Neuronal stem cell (in vitro differentiated cells): ENCODE measurements around the gene ASXL3.

ENCODE experiments used
- DNase-seq: peaks from one replicate; pipeline ENCODE4 v3.0.0-alpha.2; 2013; ENCODE audit warnings: low spot score
- H2AFZ ChIP-seq: one replicate; pipeline ENCODE4 v1.6.1; 2013; ENCODE audit warnings: mild to moderate bottlenecking, low read length, inconsistent platforms
- H2AK5ac ChIP-seq: 2 replicates; pipeline ENCODE4 v1.6.1; 2013; ENCODE audit warnings: low read depth, mild to moderate bottlenecking, inconsistent platforms, low read length, moderate library complexity, mixed read lengths
- H2BK120ac ChIP-seq: 2 replicates; pipeline ENCODE4 v1.6.1; 2013; ENCODE audit warnings: low read depth, mild to moderate bottlenecking, inconsistent platforms, low read length, moderate library complexity, mixed read lengths
- H2BK12ac ChIP-seq: one replicate; pipeline ENCODE4 v1.6.1; 2013; ENCODE audit warnings: low read length, inconsistent platforms
- H2BK15ac ChIP-seq: 2 replicates; pipeline ENCODE4 v1.6.1; 2013; ENCODE audit warnings: mild to moderate bottlenecking, low read length, inconsistent platforms, mixed read lengths
- H2BK5ac ChIP-seq: one replicate; pipeline ENCODE4 v1.6.1; 2013; ENCODE audit warnings: inconsistent platforms, mild to moderate bottlenecking, low read length, moderate library complexity
- H3K14ac ChIP-seq: one replicate; pipeline ENCODE4 v1.6.1; 2013; ENCODE audit warnings: low read length, inconsistent platforms
- H3K18ac ChIP-seq: 2 replicates; pipeline ENCODE4 v1.6.1; 2013; ENCODE audit warnings: low read length, inconsistent platforms
- H3K23ac ChIP-seq: 2 replicates; pipeline ENCODE4 v1.6.1; 2013; ENCODE audit warnings: low read depth, mild to moderate bottlenecking, mixed read lengths, low read length, inconsistent platforms; ENCODE audit not compliant: poor library complexity
- H3K27ac ChIP-seq: replicated peaks from 3 replicates; pipeline ENCODE4 v1.5.1; 2013; ENCODE audit warnings: low read length, inconsistent platforms
- H3K27me3 ChIP-seq, 3 experiments: 2 replicates each; pipeline ENCODE4 v1.6.1; 2013; ENCODE audit warnings: low read length in 3 of 3, mild to moderate bottlenecking in 2 of 3, inconsistent platforms in 1 of 3, low read depth in 1 of 3, mixed read lengths in 1 of 3, moderate library complexity in 1 of 3; ENCODE audit not compliant: control insufficient read depth in 3 of 3, insufficient read depth in 3 of 3
- H3K36me3 ChIP-seq, 2 donors: replicated peaks in 1 of 2; 2 replicates each; pipeline ENCODE4 v1.6.1; 2013; ENCODE audit warnings: low read length in 2 of 2; ENCODE audit not compliant: control insufficient read depth in 2 of 2, insufficient read depth in 2 of 2
- H3K4ac ChIP-seq: 2 replicates; pipeline ENCODE4 v1.6.1; 2013; ENCODE audit warnings: inconsistent platforms, mild to moderate bottlenecking, low read length, moderate library complexity
- H3K4me1 ChIP-seq, 2 donors: 1 replicate in 1 of 2; 2 replicates in 1 of 2; pipeline ENCODE4 v1.6.1; 2013; ENCODE audit warnings: low read length in 2 of 2, low read depth in 1 of 2; ENCODE audit not compliant: control insufficient read depth in 2 of 2, insufficient read depth in 1 of 2
- H3K4me2 ChIP-seq: one replicate; pipeline ENCODE4 v1.6.1; 2013; ENCODE audit warnings: mild to moderate bottlenecking, low read length, inconsistent platforms; ENCODE audit not compliant: insufficient read depth, poor library complexity, severe bottlenecking
- H3K4me3 ChIP-seq, 2 donors: 2 replicates each; pipeline ENCODE4 v1.5.1; 2013; ENCODE audit warnings: low read length in 2 of 2, mild to moderate bottlenecking in 2 of 2, inconsistent platforms in 1 of 2, moderate library complexity in 1 of 2
- H3K79me1 ChIP-seq: one replicate; pipeline ENCODE4 v1.6.1; 2013; ENCODE audit warnings: low read depth, mild to moderate bottlenecking, inconsistent platforms, low read length, moderate library complexity
- H3K9ac ChIP-seq: one replicate; pipeline ENCODE4 v1.6.1; 2013; ENCODE audit warnings: mild to moderate bottlenecking, low read depth, low read length, inconsistent platforms; ENCODE audit not compliant: poor library complexity
- H3K9me3 ChIP-seq, 2 donors: replicated peaks in 1 of 2; 2 replicates each; pipeline versions ENCODE3 to v1.6.1; 2013; ENCODE audit warnings: low read length in 2 of 2, mild to moderate bottlenecking in 2 of 2, inconsistent platforms in 1 of 2, low read depth in 1 of 2, mixed read lengths in 1 of 2, moderate library complexity in 1 of 2; ENCODE audit not compliant: control insufficient read depth in 2 of 2, insufficient read depth in 1 of 2
- H4K8ac ChIP-seq: one replicate; pipeline ENCODE4 v1.6.1; 2013; ENCODE audit warnings: low read depth, mild to moderate bottlenecking, inconsistent platforms, low read length, moderate library complexity
- H4K91ac ChIP-seq: one replicate; pipeline ENCODE4 v1.6.1; 2013; ENCODE audit warnings: low read length, low read depth, mild to moderate bottlenecking, inconsistent platforms; ENCODE audit not compliant: poor library complexity
- WGBS, 2 donors: extraction: QIAGEN DNeasy Blood & Tissue Kit; methylation state at CpG; one replicate each; pipeline ENCODE4 v1.1.7; 2013; ENCODE audit warnings: missing lambda C conversion rate in 2 of 2, mixed read lengths in 1 of 2; ENCODE audit not compliant: insufficient read length in 2 of 2, insufficient replicate concordance in 1 of 2; ENCODE audit errors: extremely low coverage in 2 of 2; 5-methylcytosine and 5-hydroxymethylcytosine counted together

The ASXL3 gene

DNA sequence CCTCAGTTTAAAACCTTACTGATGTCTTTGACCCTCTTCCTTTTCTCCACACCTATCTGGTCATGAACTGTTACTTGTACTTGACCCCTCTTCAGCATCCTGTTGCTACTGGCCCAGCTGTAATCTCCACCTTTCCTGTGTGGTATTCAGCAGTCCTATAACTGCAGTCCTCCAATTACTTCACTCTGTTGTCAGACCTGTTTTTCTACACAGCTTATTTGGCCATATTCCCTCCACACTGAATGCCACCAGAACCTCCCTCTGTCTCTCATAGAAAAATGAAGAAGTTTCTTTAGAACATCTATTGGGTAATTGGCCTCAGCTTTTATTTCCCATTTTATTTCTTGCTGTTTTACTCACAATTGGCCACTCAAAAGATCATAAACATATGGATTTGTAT, 155.4 kb downstream of the ASXL3 start:
- Histone ChIP-seq H2BK15ac (no peak overlapping the region), H3K4ac (no peak overlapping the region), H3K27me3 (no peaks in the 10 kb centered on the region), H3K36me3 (peaks cover 0 to 42% of the 10 kb centered on the region in 2 donors), H3K9me3 (no peaks in the 10 kb centered on the region), H3K9ac (no peak overlapping the region), H2BK120ac (no peak overlapping the region), H2BK5ac (no peak overlapping the region), H4K8ac (no peak overlapping the region), H2AK5ac (no peak overlapping the region), H3K4me2 (no peak overlapping the region), H2AFZ (no peak overlapping the region), H3K23ac (no peak overlapping the region), H3K18ac (no peak overlapping the region), H3K14ac (no peak overlapping the region), H3K4me1 (peaks cover 0 to 3% of the 10 kb centered on the region in 2 donors), H2BK12ac (no peak overlapping the region), H3K4me3 (no peak overlapping the region), H3K27ac (no peak overlapping the region), H4K91ac (no peak overlapping the region), H3K79me1 (no peaks in the 10 kb centered on the region)
- no peak for DNase-seq

DNA sequence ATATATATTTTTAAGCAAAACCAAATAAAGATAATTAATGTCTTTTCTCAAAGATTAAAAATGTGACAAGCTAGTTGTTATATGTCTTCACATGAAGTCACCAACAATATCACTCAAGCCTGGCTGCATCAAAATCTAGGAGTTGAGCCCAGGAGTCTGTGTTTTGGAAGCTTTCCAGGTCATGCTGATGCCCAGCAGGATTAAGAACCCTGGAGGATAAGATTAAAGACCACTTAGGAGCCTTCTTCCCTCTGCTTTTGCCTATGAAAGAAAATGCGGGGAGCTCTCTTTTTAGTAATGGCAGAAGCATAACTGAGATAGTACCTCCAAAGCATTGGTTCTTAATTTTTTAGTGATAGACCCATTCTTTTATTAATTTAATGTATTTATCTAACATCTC, 157.4 kb downstream of the ASXL3 start:
- H3K18ac ChIP-seq = no peak overlapping the region
- H2AK5ac ChIP-seq = no peak overlapping the region
- H3K4me2 ChIP-seq = no peak overlapping the region
- peaks cover 0 to 3% of the 10 kb centered on the region in 2 donors for H3K4me1 ChIP-seq
- no peak overlapping the region for H3K14ac ChIP-seq
- H2BK15ac ChIP-seq = no peak overlapping the region
- no peaks in the 10 kb centered on the region for H3K9me3 ChIP-seq
- H3K9ac ChIP-seq = no peak overlapping the region
- H4K91ac ChIP-seq = no peak overlapping the region
- H3K27me3 ChIP-seq = no peaks in the 10 kb centered on the region
- H3K23ac ChIP-seq = no peak overlapping the region
- H3K79me1 ChIP-seq = no peaks in the 10 kb centered on the region
- no peak overlapping the region for H2BK5ac ChIP-seq
- DNase-seq = no peak
- H2BK12ac ChIP-seq = no peak overlapping the region
- WGBS, 2 donors = no CpG with 5 or more reads among the region's 1 CpG
- no peak overlapping the region for H2AFZ ChIP-seq
- H3K36me3 ChIP-seq = peaks cover 0 to 63% of the 10 kb centered on the region in 2 donors
- no peak overlapping the region for H2BK120ac ChIP-seq
- H3K27ac ChIP-seq = no peak overlapping the region
- H3K4ac ChIP-seq = no peak overlapping the region
- H3K4me3 ChIP-seq = no peak overlapping the region
- H4K8ac ChIP-seq = no peak overlapping the region

DNA sequence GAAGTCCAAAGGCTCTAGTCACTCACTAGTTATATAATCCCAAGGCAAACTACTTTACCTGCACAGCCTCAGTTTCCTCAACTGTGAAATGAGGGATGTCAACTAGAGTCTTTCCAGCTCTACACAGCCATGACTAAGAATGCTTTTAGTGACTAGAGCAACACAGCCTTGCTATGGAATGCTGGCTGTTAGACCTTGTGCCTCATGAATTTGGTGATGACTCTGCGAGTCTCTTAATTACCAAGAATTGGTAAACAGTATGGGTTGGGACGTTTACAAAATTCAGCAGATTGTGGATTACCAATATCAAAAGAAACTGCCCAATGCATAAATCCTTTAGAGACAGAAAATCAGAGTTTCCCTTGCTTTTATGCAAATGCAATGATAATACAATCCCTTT, 163.7 kb downstream of the ASXL3 start:
- H3K79me1 ChIP-seq = no peaks in the 10 kb centered on the region
- H3K27ac ChIP-seq = no peak overlapping the region

DNA sequence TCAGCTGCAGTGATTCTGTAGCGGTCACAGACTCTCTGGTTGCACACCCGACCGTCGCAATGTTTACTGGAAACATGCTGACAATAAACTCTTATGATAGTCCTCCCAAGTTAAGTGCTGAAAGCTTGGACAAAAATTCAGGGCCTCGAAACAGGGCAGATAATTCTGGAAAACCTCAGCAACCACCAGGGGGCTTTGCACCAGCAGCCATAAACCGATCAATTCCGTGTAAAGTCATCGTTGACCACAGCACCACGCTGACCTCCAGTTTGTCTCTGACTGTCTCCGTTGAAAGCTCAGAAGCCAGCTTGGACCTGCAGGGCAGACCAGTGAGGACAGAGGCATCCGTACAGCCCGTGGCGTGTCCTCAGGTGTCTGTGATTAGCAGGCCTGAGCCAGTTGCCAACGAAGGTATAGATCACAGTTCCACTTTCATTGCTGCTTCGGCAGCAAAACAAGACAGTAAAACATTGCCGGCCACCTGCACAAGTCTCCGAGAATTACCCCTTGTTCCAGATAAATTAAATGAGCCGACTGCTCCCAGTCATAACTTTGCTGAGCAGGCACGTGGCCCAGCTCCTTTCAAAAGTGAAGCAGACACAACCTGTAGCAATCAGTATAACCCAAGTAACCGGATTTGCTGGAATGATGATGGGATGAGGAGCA, 166.1 kb downstream of the ASXL3 start:
- Histone ChIP-seq H3K4me2 (no peak overlapping the region), H2BK12ac (peak overlapping the region; percentile 59), H4K8ac (no peak overlapping the region), H2BK120ac (no peak overlapping the region), H3K4ac (no peak overlapping the region), H3K4me3 (no peak overlapping the region), H2AFZ (no peak overlapping the region), H2AK5ac (no peak overlapping the region), H3K23ac (no peak overlapping the region), H3K27me3 (no peaks in the 10 kb centered on the region), H3K27ac (no peak overlapping the region), H3K9me3 (no peaks in the 10 kb centered on the region), H3K36me3 (peaks cover 6 to 64% of the 10 kb centered on the region in 2 donors), H3K9ac (no peak overlapping the region), H2BK15ac (no peak overlapping the region), H4K91ac (no peak overlapping the region), H3K14ac (no peak overlapping the region), H3K18ac (no peak overlapping the region), H2BK5ac (no peak overlapping the region), H3K4me1 (peaks cover 4% of the 10 kb centered on the region in 2 donors), H3K79me1 (no peaks in the 10 kb centered on the region)
- no CpG with 5 or more reads among the region's 20 CpGs for WGBS, 2 donors
- no peak for DNase-seq

More for the DNA sequence above, 163.7 kb downstream of the ASXL3 start:
- Histone ChIP-seq H2BK5ac (no peak overlapping the region), H3K36me3 (peaks cover 6 to 78% of the 10 kb centered on the region in 2 donors), H2BK120ac (no peak overlapping the region), H4K91ac (no peak overlapping the region), H2AK5ac (no peak overlapping the region), H4K8ac (no peak overlapping the region), H3K27me3 (no peaks in the 10 kb centered on the region), H3K4me2 (no peak overlapping the region), H3K23ac (no peak overlapping the region), H3K9ac (no peak overlapping the region), H2BK12ac (no peak overlapping the region), H2BK15ac (no peak overlapping the region), H3K18ac (no peak overlapping the region), H3K4me1 (peaks cover 4% of the 10 kb centered on the region in 2 donors), H3K14ac (no peak overlapping the region), H3K4me3 (no peak overlapping the region), H2AFZ (no peak overlapping the region), H3K4ac (no peak overlapping the region), H3K9me3 (no peaks in the 10 kb centered on the region)
- WGBS, 2 donors = no CpG with 5 or more reads among the region's 2 CpGs
- no peak for DNase-seq
